OCI-LY7 (cell line): ENCODE data around the gene FBLN1.

Experiments
- EZH2phosphoT487 ChIP-seq: fragments of 200-600 bp; sonication (generic); IDR thresholded peaks from 2 replicates; pipeline ENCODE4 v1.6.1; 2018; ENCODE audit warnings: low read depth, borderline replicate concordance, mild to moderate bottlenecking, mixed run types, antibody characterized with exemption, low read length, moderate library complexity, mixed read lengths
- TF ChIP-seq, protein P1 (sequence below): fragments of 200-600 bp; sonication (generic); conservative IDR thresholded peaks from 2 replicates; pipeline ENCODE4 v1.5.1; 2014; ENCODE audit warnings: mild to moderate bottlenecking, antibody characterized with exemption, low read length, moderate library complexity, mixed read lengths

DNA sequence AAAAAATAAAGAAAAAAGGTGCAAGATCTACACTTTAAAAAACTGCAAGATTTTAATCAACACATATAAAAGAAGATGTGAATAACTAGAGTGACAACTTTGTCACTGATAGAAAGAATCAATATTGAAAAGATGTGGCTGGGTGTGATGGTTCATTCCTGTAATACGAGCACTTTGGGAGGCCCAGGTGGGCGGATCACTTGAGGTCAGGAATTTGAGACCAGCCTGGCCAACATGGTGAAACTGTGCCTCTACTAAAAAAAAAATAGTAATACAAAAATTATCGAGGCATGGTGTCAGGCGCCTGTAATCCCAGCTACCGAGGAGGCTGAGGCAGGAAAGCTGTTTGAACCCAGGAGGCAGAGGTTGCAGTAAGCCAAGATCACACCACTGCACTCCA is 21.0 kb upstream of the FBLN1 start:
- TF ChIP-seq, protein P1, sequence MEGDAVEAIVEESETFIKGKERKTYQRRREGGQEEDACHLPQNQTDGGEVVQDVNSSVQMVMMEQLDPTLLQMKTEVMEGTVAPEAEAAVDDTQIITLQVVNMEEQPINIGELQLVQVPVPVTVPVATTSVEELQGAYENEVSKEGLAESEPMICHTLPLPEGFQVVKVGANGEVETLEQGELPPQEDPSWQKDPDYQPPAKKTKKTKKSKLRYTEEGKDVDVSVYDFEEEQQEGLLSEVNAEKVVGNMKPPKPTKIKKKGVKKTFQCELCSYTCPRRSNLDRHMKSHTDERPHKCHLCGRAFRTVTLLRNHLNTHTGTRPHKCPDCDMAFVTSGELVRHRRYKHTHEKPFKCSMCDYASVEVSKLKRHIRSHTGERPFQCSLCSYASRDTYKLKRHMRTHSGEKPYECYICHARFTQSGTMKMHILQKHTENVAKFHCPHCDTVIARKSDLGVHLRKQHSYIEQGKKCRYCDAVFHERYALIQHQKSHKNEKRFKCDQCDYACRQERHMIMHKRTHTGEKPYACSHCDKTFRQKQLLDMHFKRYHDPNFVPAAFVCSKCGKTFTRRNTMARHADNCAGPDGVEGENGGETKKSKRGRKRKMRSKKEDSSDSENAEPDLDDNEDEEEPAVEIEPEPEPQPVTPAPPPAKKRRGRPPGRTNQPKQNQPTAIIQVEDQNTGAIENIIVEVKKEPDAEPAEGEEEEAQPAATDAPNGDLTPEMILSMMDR = no peak
- no peak for TF ChIP-seq EZH2phosphoT487
